K562 (cell line): ENCODE measurements around the gene MALAT1. TPM values are rescaled to one million over a fixed set of nuclear protein-coding genes. Genes with fewer than 3 reads are reported as not detected.

Experiments
- ATF2 ChIP-seq: sonication (generic); formaldehyde crosslinking; IDR thresholded peaks from 2 replicates; pipeline ENCODE4 v1.8.1; 2022; ENCODE audit warnings: missing genetic modification reagents
- BHLHE40 ChIP-seq: IDR thresholded peaks from 2 replicates; pipeline ENCODE4 v1.6.1; 2011; ENCODE audit warnings: low read length, improper control_type of control experiment
- BRF2 ChIP-seq: IDR thresholded peaks from 3 replicates; pipeline ENCODE4 v1.6.1; 2011; ENCODE audit warnings: borderline replicate concordance, mild to moderate bottlenecking; ENCODE audit not compliant: insufficient read length, insufficient read depth
- E2F3 ChIP-seq: fragments of 250-450 bp; sonication (Bioruptor Pico); IDR thresholded peaks from 2 replicates; pipeline ENCODE4 v1.4.0; 2020; ENCODE audit warnings: mild to moderate bottlenecking
- EHMT2 ChIP-seq: fragments of 450-650 bp; IDR thresholded peaks from 2 replicates; pipeline ENCODE4 v1.6.1; 2018; ENCODE audit warnings: antibody characterized with exemption
- ETV5 ChIP-seq: sonication (generic); formaldehyde crosslinking; IDR thresholded peaks from 2 replicates; pipeline ENCODE4 v1.4.0; 2020; ENCODE audit warnings: low read depth, mild to moderate bottlenecking, missing genetic modification reagents
- ID3 ChIP-seq, 2 experiments: fragments of 250-450 bp in 1 of 2; fragments of 450-650 bp in 1 of 2; sonication (Bioruptor Pico) in 1 of 2; IDR thresholded peaks; 2 replicates each; pipeline versions ENCODE4 v1.6.1 to v1.8.0; 2016 to 2021; ENCODE audit warnings: mild to moderate bottlenecking in 2 of 2, moderate library complexity in 2 of 2, missing compliant biosample characterization in 1 of 2, missing genetic modification characterization in 1 of 2
- IRF2 ChIP-seq: sonication (generic); formaldehyde crosslinking; IDR thresholded peaks from 2 replicates; pipeline ENCODE4 v1.8.1; 2022; ENCODE audit warnings: mild to moderate bottlenecking, missing genetic modification reagents
- KAT7 ChIP-seq: sonication (generic); formaldehyde crosslinking; IDR thresholded peaks from 2 replicates; pipeline ENCODE4 v1.8.0; 2022; ENCODE audit warnings: missing genetic modification reagents, mild to moderate bottlenecking, borderline replicate concordance
- PHB2 ChIP-seq: fragments of 450-650 bp; IDR thresholded peaks from 2 replicates; pipeline ENCODE4 v1.6.1; 2017; ENCODE audit warnings: low read depth
- PHF21A ChIP-seq: fragments of 450-650 bp; IDR thresholded peaks from 2 replicates; pipeline ENCODE4 v1.6.1; 2017; ENCODE audit warnings: low read depth, borderline replicate concordance
- SIN3A ChIP-seq, 2 experiments: fragments of 150-350 bp in 1 of 2; IDR thresholded peaks; 2 replicates each; pipeline ENCODE4 v1.6.1; 2011 to 2016; ENCODE audit warnings: borderline replicate concordance in 2 of 2, low read depth in 2 of 2, low read length in 2 of 2, mild to moderate bottlenecking in 2 of 2, moderate library complexity in 2 of 2; ENCODE audit not compliant: control insufficient read depth in 1 of 2
- TAF7 ChIP-seq: fragments of 450-650 bp; IDR thresholded peaks from 2 replicates; pipeline ENCODE4 v1.6.1; 2016; ENCODE audit warnings: missing genetic modification characterization, missing compliant biosample characterization
- TEAD1 ChIP-seq, 2 experiments: fragments of 450-650 bp in 1 of 2; sonication (generic) in 1 of 2; formaldehyde crosslinking; IDR thresholded peaks; 2 replicates each; pipeline versions ENCODE4 v1.4.0 to v1.8.0; 2020 to 2022; ENCODE audit warnings: mild to moderate bottlenecking in 2 of 2, missing genetic modification reagents in 1 of 2
- THAP12 ChIP-seq: fragments of 250-450 bp; sonication (Bioruptor Pico); IDR thresholded peaks from 2 replicates; pipeline ENCODE4 v1.9.0; 2021; ENCODE audit warnings: mild to moderate bottlenecking, inconsistent platforms
- ZBTB1 ChIP-seq: sonication (generic); formaldehyde crosslinking; IDR thresholded peaks from 2 replicates; pipeline ENCODE4 v1.8.1; 2023; ENCODE audit warnings: missing genetic modification reagents, low read depth, mild to moderate bottlenecking, borderline replicate concordance
- ZNF41 ChIP-seq: fragments of 250-450 bp; sonication (Bioruptor Pico); conservative IDR thresholded peaks from 2 replicates; pipeline ENCODE4 v1.4.0; 2020; ENCODE audit warnings: mild to moderate bottlenecking
- ZNF639 ChIP-seq, 2 experiments: fragments of 200-800 bp in 1 of 2; sonication (Bioruptor generic) in 1 of 2; sonication (generic) in 1 of 2; formaldehyde crosslinking in 1 of 2; IDR thresholded peaks in 1 of 2; conservative IDR thresholded peaks in 1 of 2; 2 replicates each; pipeline versions ENCODE4 v1.5.0 to v1.6.1; 2016 to 2020; ENCODE audit warnings: missing compliant biosample characterization in 1 of 2, missing genetic modification characterization in 1 of 2, missing genetic modification reagents in 1 of 2
- ZNF766 ChIP-seq: fragments of 200-800 bp; sonication (Bioruptor generic); conservative IDR thresholded peaks from 2 replicates; pipeline ENCODE4 v1.6.1; 2016; ENCODE audit warnings: missing genetic modification characterization, missing compliant biosample characterization
- ZSCAN32 ChIP-seq: fragments of 450-650 bp; formaldehyde crosslinking; IDR thresholded peaks from 2 replicates; pipeline ENCODE4 v1.4.0; 2020; ENCODE audit warnings: mild to moderate bottlenecking, moderate library complexity
- polyA plus RNA-seq, 8 experiments: library from polyadenylated mRNA; depleted of rRNA in 4 of 8; stranded (reverse) in 5 of 8; unstranded in 3 of 8; fragments of >200 nt; fragmentation: Nextera tagmentation in 2 of 8; fragmentation: Illumina TruSeq in 1 of 8; extraction: Ambion mirVana in 2 of 8; extraction: Trizol in 1 of 8; gene quantifications; 2 replicates each; pipeline versions ENCODE4 v1.2.1 to v1.2.3, GENCODE V29; 2011 to 2014; ENCODE audit warnings: inconsistent platforms in 1 of 8, missing spikeins in 1 of 8
- total RNA-seq, 7 experiments: library from RNA; depleted of rRNA in 6 of 7; stranded (reverse); fragments of >200 nt in 6 of 7; fragmentation: Illumina TruSeq in 2 of 7; extraction: Trizol in 2 of 7; gene quantifications; 2 replicates each; pipeline versions ENCODE4 v1.2.1 to v1.2.3, GENCODE V29; 2011 to 2021; ENCODE audit warnings: low replicate concordance in 1 of 7

Gene MALAT1
- total and polyA plus RNA-seq, 9 of the 15 experiments (the other 6 are each of a cell fraction or from before 2014, with no cell fraction given), result 363 to 8,715 (median 2,351) TPM

- peak; percentile 85 for TF ChIP-seq KAT7 (CRISPR knock-in tag)
- peak; percentile 63 for TF ChIP-seq THAP12 (CRISPR knock-in tag)
- no peak for TF ChIP-seq ZBTB1 (CRISPR knock-in tag)
- TF ChIP-seq IRF2, result no peak
- TF ChIP-seq ID3 (CRISPR knock-in tag; IDR thresholded peaks at IDR 0.05), result no peak
- no peak for TF ChIP-seq ID3 (tag; IDR thresholded peaks at IDR 0.05)
- TF ChIP-seq E2F3, result no peak
- TF ChIP-seq ETV5, result no peak
- peak in 1 of 2 experiments; percentile 90; a peak in 3 of 4 replicates for TF ChIP-seq TEAD1 (CRISPR knock-in tag; IDR thresholded peaks at IDR 0.05)
- TF ChIP-seq ATF2 (CRISPR knock-in tag), result no peak
- TF ChIP-seq BRF2, result no peak
- TF ChIP-seq EHMT2, result no peak
- TF ChIP-seq BHLHE40, result no peak
- TF ChIP-seq TAF7 (tag), result no peak
- TF ChIP-seq ZSCAN32 (CRISPR knock-in tag), result peak; percentile 6
- no peak; a peak in 1 of 4 replicates for TF ChIP-seq ZNF639 (CRISPR knock-in tag; conservative IDR thresholded peaks at IDR 0.05 in 1 of 2, IDR thresholded peaks at IDR 0.05 in 1 of 2)
- no peak for TF ChIP-seq SIN3A (IDR thresholded peaks at IDR 0.05; ENCODE audit: borderline replicate concordance in 2 of 2, control insufficient read depth in 1 of 2, low read depth in 2 of 2, low read length in 2 of 2)
- no peak for TF ChIP-seq PHB2
- peak; percentile 65; the same call in 1 of the 2 replicates for TF ChIP-seq ZNF41 (CRISPR knock-in tag)
- no peak for TF ChIP-seq ZNF766
- TF ChIP-seq PHF21A, result no peak
Measured at GRCh38 chr11:65505466-65506289, 6.8 kb downstream of the MALAT1 start (continued).
